Pancreas (tissue), 10 donors: ENCODE measurements around the gene HRC. TPM values are rescaled to one million over a fixed set of nuclear protein-coding genes. Genes with fewer than 3 reads are reported as not detected.
"Not testable (repeated sequence)": the region's sequence is repeated elsewhere in the genome, so short reads cannot be mapped to it uniquely, and the experiment has no call there.

Source experiments
- ATAC-seq, 4 donors: fragments of 200-7000 bp; cut with Tn5 transposase; one replicate each; pipeline versions ENCODE4 v1.8.0 to v1.9.1; 2020; ENCODE audit warnings: mild to moderate bottlenecking in 4 of 4, moderate library complexity in 4 of 4
- DNase-seq, 6 donors: peaks; one replicate each; pipeline ENCODE4 v3.0.0-alpha.2; 2020
- FAIRE-seq: peaks from 2 replicates; lab custom pipeline; 2012; peaks lifted over from hg19 to GRCh38; lab: Jason Lieb, UNC
- H3K27ac ChIP-seq, 4 donors: fragments of 200-600 bp; sonication (generic); 1 replicate in 3 of 4; 2 replicates in 1 of 4; pipeline versions ENCODE4 v1.5.0 to v1.8.0; 2020
- H3K27me3 ChIP-seq, 4 donors: fragments of 200-600 bp; one replicate each; pipeline ENCODE4 v1.8.0; 2021
- H3K36me3 ChIP-seq, 3 donors: fragments of 200-600 bp; sonication (generic) in 1 of 3; one replicate each; pipeline versions ENCODE4 v1.5.0 to v1.8.0; 2020 to 2021
- H3K4me1 ChIP-seq, 3 donors: fragments of 200-600 bp; one replicate each; pipeline ENCODE4 v1.8.0; 2021
- H3K4me3 ChIP-seq, 4 donors: fragments of 200-600 bp; sonication (generic) in 2 of 4; one replicate each; pipeline versions ENCODE4 v1.5.0 to v1.8.0; 2020 to 2021
- H3K9me3 ChIP-seq, 4 donors: fragments of 200-600 bp; one replicate each; pipeline ENCODE4 v1.8.0; 2021
- CTCF ChIP-seq, 4 donors: fragments of 200-600 bp; sonication (generic) in 3 of 4; IDR thresholded peaks; one replicate each; pipeline versions ENCODE4 v1.5.0 to v1.8.0; 2021; ENCODE audit warnings: antibody characterized with exemption in 4 of 4
- WGBS, 2 donors: extraction: QIAGEN DNeasy Blood & Tissue Kit; methylation state at CpG; one replicate each; pipeline ENCODE4 v1.1.7; 2013; 5-methylcytosine and 5-hydroxymethylcytosine counted together
- intact Hi-C, 3 donors: fragments of 100-400 bp; cut with DNase I; formaldehyde crosslinking; loops; one replicate each; pipeline versions ENCODE4 v1.11.1 to v1.14.2; 2022
- polyA plus RNA-seq, 2 donors: library from polyadenylated mRNA; stranded (reverse); fragments of 200-250 nt; gene quantifications; one replicate each; pipeline ENCODE4 v1.2.3, GENCODE V29; 2013
- total RNA-seq, 6 donors: library from RNA; stranded (reverse); fragmentation: NEBNext Ultra II Directional in 4 of 6; extraction: Animal tissue kit (Norgen Biotek cat#: 25700) in 4 of 6; gene quantifications; one replicate each; pipeline versions ENCODE4 v1.2.1 to v1.2.4, GENCODE V29; 2021 to 2023
- donor health status: healthy with polysubstance abuse.
- donor health status: DM: no; HTN: no; CAD: no; lungs with moderate emphysema.
- donor health status: DM: no; HTN: no; CAD: no.
- donor health status: control.
- donor health status: control.
- donor health status: Bipolar disorder and iron deficiency.
- donor health status: DM: yes; HTN: yes; CAD: no.
- donor health status: DM: no; HTN: no; CAD: no.
- donor health status: DM: no; HTN: no; CAD: no.
- donor health status: DM: yes; HTN: yes; CAD: no.

Gene HRC
- total and polyA plus RNA-seq, 8 donors: 0.09 to 0.79 (median 0.43) TPM; not detected in 1

DNA sequence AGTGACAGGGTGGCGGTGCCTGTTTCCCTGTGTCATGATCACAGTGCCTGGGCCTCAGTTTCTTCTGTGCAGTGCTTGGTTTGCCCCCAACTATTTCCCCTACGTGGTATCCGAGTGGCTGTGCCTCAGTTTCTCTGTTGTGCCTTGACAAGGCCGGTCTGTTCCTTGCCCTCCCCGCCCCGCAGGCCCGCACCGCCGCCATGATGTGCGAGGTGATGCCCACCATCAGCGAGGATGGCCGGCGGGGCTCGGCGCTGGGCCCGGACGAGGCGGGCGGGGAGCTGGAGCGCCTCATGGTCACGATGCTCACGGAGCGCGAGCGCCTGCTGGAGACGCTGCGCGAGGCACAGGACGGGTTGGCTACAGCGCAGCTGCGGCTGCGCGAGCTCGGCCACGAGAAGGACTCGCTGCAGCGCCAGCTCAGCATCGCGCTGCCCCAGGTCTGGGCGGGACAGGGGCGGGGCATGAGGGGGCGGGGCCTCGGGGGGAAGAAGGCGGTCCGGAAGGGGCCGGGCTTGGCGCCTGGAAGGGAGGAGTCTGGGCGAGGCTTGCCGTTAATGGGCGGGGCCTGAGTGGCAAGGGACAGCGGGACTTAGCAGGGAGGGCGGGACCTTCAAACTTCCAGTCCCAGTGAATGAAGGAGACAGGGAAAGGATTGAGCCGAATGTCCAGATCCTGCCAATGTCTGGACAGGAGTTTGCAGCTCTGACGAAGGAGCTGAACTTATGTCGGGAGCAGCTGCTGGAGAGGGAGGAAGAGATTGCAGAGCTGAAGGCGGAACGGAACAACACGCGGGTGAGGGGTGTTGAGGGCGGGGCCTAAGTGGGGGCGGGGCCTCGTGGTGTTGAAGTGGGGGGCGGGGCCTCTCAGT is 27.3 kb downstream of the HRC start:
- peak overlapping the region in 2 of 4 donors; percentile 63 to 65 for H3K27ac ChIP-seq
- FAIRE-seq (no peak), ATAC-seq (peak; percentile 98 to 99 (median 98)), DNase-seq (peak; percentile 96 to 99 (median 98))
- TF ChIP-seq CTCF (IDR thresholded peaks at IDR 0.05): no peak
- no peaks in the 10 kb centered on the region for H3K9me3 ChIP-seq
- peaks cover 0 to 3% (median 0%) of the 10 kb centered on the region in 3 donors for H3K4me1 ChIP-seq
- 4% methylated on average over 55 to 63 of the region's 63 CpGs for WGBS, 2 donors
- intact Hi-C loops: no loop called here
- H3K4me3 ChIP-seq: peak overlapping the region in 2 of 4 donors; percentile 7 to 39
- H3K27me3 ChIP-seq: no peaks in the 10 kb centered on the region
- H3K36me3 ChIP-seq: no peaks in the 10 kb centered on the region

DNA sequence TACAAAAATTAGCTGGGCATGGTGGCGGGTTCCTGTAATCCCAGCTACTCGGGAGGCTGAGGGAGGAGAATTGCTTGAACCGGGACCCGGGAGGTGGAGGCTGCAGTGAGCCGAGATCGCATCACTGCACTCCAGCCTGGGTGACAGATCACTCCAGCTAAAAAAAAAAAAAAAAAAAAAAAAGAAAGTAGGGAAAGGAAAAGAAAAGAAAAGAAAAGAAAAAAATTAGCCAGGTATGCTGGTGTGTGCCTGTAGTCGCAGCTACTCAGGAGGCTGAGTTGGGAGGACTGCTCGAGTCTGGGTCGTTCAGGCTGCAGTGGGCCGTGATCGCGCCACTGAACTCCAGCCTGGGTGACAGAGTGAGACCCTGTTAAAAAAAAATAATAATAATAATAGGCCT is 28.0 kb downstream of the HRC start:
- H3K4me1 ChIP-seq, H3K9me3 ChIP-seq, FAIRE-seq, H3K36me3 ChIP-seq, H3K27me3 ChIP-seq, ATAC-seq, intact Hi-C loops, DNase-seq, H3K27ac ChIP-seq: not testable (repeated sequence)
- 93 to 94% methylated on average over 12 of the region's 12 CpGs for WGBS, 2 donors
- H3K4me3 ChIP-seq: peak overlapping the region in 1 of 4 donors; percentile 39

- DNase-seq (no peak), FAIRE-seq (no peak), ATAC-seq (no peak)
- TF ChIP-seq CTCF (IDR thresholded peaks at IDR 0.05): no peak
- Histone ChIP-seq H3K27ac (no peak overlapping the region), H3K4me3 (no peak overlapping the region), H3K4me1 (peaks cover 0 to 3% (median 0%) of the 10 kb centered on the region in 3 donors), H3K9me3 (no peaks in the 10 kb centered on the region), H3K36me3 (no peaks in the 10 kb centered on the region), H3K27me3 (no peaks in the 10 kb centered on the region)
- intact Hi-C loops: no loop called here
- 78 to 80% methylated on average over 4 of the region's 4 CpGs for WGBS, 2 donors
These were observed 28.6 kb downstream of the HRC start for GRCh38 chr19:49126575-49126974.

GRCh38 chr19:49125025-49125731 is 30.0 kb downstream of the HRC start:
- Histone ChIP-seq H3K4me1 (peaks cover 0 to 5% (median 0%) of the 10 kb centered on the region in 3 donors), H3K4me3 (no peak overlapping the region), H3K27ac (no peak overlapping the region), H3K36me3 (no peaks in the 10 kb centered on the region), H3K9me3 (no peaks in the 10 kb centered on the region), H3K27me3 (no peaks in the 10 kb centered on the region)
- no peak for DNase-seq
- no peak for ATAC-seq
- 51 to 58% methylated on average over 23 of the region's 23 CpGs for WGBS, 2 donors
- FAIRE-seq: no peak
- intact Hi-C loops: no loop called here
- no peak for TF ChIP-seq CTCF (IDR thresholded peaks at IDR 0.05)

- ATAC-seq, H3K27me3 ChIP-seq, H3K36me3 ChIP-seq, H3K9me3 ChIP-seq, H3K27ac ChIP-seq, H3K4me3 ChIP-seq, FAIRE-seq, H3K4me1 ChIP-seq, DNase-seq, intact Hi-C loops: not testable (repeated sequence)
- WGBS, 2 donors: 90 to 91% methylated on average over 11 of the region's 11 CpGs
These were observed 31.9 kb downstream of the HRC start for GRCh38 chr19:49123285-49123684.

DNA sequence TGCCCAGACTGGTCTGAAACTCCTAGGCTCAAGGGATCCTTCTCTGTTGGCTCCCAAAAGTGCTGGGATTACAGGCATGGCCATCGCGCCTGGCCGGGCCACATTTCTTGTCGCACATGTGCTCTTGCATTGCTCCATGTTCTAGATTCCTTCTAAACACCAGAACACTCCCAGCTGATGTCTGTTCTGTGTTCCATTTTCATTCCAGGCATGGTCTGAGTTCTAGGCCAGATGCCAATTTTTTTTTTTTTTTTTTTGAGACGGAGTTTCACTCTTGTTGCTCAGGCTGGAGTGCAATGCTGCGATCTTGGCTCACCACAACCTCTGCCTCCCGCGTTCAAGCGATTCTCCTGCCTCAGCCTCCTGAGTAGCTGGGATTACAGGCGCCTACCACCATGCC is 33.4 kb downstream of the HRC start:
- DNase-seq, H3K27ac ChIP-seq, H3K27me3 ChIP-seq, H3K9me3 ChIP-seq, H3K4me3 ChIP-seq, FAIRE-seq, H3K36me3 ChIP-seq, intact Hi-C loops, ATAC-seq: not testable (repeated sequence)
- 74 to 77% methylated on average over 10 of the region's 10 CpGs for WGBS, 2 donors
- H3K4me1 ChIP-seq: peaks cover 0 to 10% (median 9%) of the 10 kb centered on the region in 3 donors
